ENCODE data around the gene SND1.

GRCh38 chr7:127766831-127767459 is 115.0 kb downstream of the SND1 start:
- TF ChIP-seq BHLHE40 (IDR thresholded peaks at IDR 0.05; ENCODE audit: borderline replicate concordance) (no peak), NFRKB (IDR thresholded peaks at IDR 0.05) (no peak), TARDBP (IDR thresholded peaks at IDR 0.05) (no peak), SUZ12 (IDR thresholded peaks at IDR 0.05) (no peak), FOXA1 (IDR thresholded peaks at IDR 0.05) (no peak), HDGF (IDR thresholded peaks at IDR 0.05; ENCODE audit: borderline replicate concordance) (no peak), ZNF384 (IDR thresholded peaks at IDR 0.05) (no peak), FOXM1 (IDR thresholded peaks at IDR 0.05; ENCODE audit: borderline replicate concordance) (no peak), LEF1 (IDR thresholded peaks at IDR 0.05; ENCODE audit: borderline replicate concordance) (no peak), FOXK2 (IDR thresholded peaks at IDR 0.05) (no peak)
